GM12872 (cell line): Measurements from ENCODE around the gene PRRC2A.

Experiments used
- CTCF ChIP-seq: IDR thresholded peaks from 3 replicates; pipeline ENCODE4 v1.5.1; 2011; ENCODE audit warnings: low read depth, mild to moderate bottlenecking, low read length, moderate library complexity; ENCODE audit not compliant: insufficient read depth

Gene PRRC2A

GRCh38 chr6:31587791-31588777 is 32.4 kb upstream of the PRRC2A start:
- no peak for TF ChIP-seq CTCF

GRCh38 chr6:31588871-31589650 is 31.5 kb upstream of the PRRC2A start:
- no peak for TF ChIP-seq CTCF

- no peak for TF ChIP-seq CTCF
Measured at GRCh38 chr6:31592396-31592771, 28.1 kb upstream of the PRRC2A start.

- TF ChIP-seq CTCF: peak; percentile 64
Measured at GRCh38 chr6:31597006-31597405, 23.5 kb upstream of the PRRC2A start.

- TF ChIP-seq CTCF: no peak
Measured at GRCh38 chr6:31607317-31607716, 13.2 kb upstream of the PRRC2A start.

- TF ChIP-seq CTCF: no peak
Measured at GRCh38 chr6:31609519-31610406, 10.8 kb upstream of the PRRC2A start.

GRCh38 chr6:31610968-31611367 is 9.5 kb upstream of the PRRC2A start:
- no peak for TF ChIP-seq CTCF
